ENCODE results near the gene TTLL1. TPM values are rescaled to one million over a fixed set of nuclear protein-coding genes. Genes with fewer than 3 reads are reported as not detected.
"Not testable (repeated sequence)": the region's sequence is repeated elsewhere in the genome, so short reads cannot be mapped to it uniquely, and the experiment has no call there.

Gene TTLL1
- total RNA-seq, 1 experiment from 2014 or later: 6.5 TPM

GRCh38 chr22:43118024-43118849 is 29.0 kb upstream of the TTLL1 start:
- no peaks in the 10 kb centered on the region for H3K27me3 ChIP-seq (ENCODE audit: control insufficient read depth, insufficient read depth, low read length)
- no peak overlapping the region for H3K4me3 ChIP-seq (ENCODE audit: insufficient read depth, low read depth, low read length)
- peak; percentile 73 for DNase-seq

GRCh38 chr22:43116932-43117331 is 27.7 kb upstream of the TTLL1 start:
- no peak overlapping the region for H3K4me3 ChIP-seq (ENCODE audit: insufficient read depth, low read depth, low read length)
- H3K36me3 ChIP-seq (replicated peaks; ENCODE audit: control insufficient read depth, insufficient read depth, low read length): no peaks in the 10 kb centered on the region
- peaks cover 3% of the 10 kb centered on the region for H3K27me3 ChIP-seq (ENCODE audit: control insufficient read depth, insufficient read depth, low read length)
- DNase-seq: no peak

More at GRCh38 chr22:43118024-43118849, 29.0 kb upstream of the TTLL1 start:
- H3K36me3 ChIP-seq (replicated peaks; ENCODE audit: control insufficient read depth, insufficient read depth, low read length): no peaks in the 10 kb centered on the region

- DNase-seq: no peak
- H3K27me3 ChIP-seq (ENCODE audit: control insufficient read depth, insufficient read depth, low read length): peaks cover 21% of the 10 kb centered on the region
- H3K4me3 ChIP-seq (ENCODE audit: insufficient read depth, low read depth, low read length): no peak overlapping the region
- H3K36me3 ChIP-seq (replicated peaks; ENCODE audit: control insufficient read depth, insufficient read depth, low read length): no peaks in the 10 kb centered on the region
Observed at GRCh38 chr22:43114958-43115357, 25.8 kb upstream of the TTLL1 start.

GRCh38 chr22:43113526-43114251 is 24.5 kb upstream of the TTLL1 start:
- H3K36me3 ChIP-seq (replicated peaks; ENCODE audit: control insufficient read depth, insufficient read depth, low read length): no peaks in the 10 kb centered on the region
- H3K27me3 ChIP-seq (ENCODE audit: control insufficient read depth, insufficient read depth, low read length): peaks cover 32% of the 10 kb centered on the region
- no peak for DNase-seq

GRCh38 chr22:43110927-43111623 is 21.9 kb upstream of the TTLL1 start:
- Histone ChIP-seq H3K4me3 (ENCODE audit: insufficient read depth, low read depth, low read length) (peak overlapping the region; percentile 54), H3K27me3 (ENCODE audit: control insufficient read depth, insufficient read depth, low read length) (peaks cover 32% of the 10 kb centered on the region), H3K36me3 (replicated peaks; ENCODE audit: control insufficient read depth, insufficient read depth, low read length) (no peaks in the 10 kb centered on the region)
- DNase-seq: peak; percentile 79

More at GRCh38 chr22:43113526-43114251, 24.5 kb upstream of the TTLL1 start:
- H3K4me3 ChIP-seq (ENCODE audit: insufficient read depth, low read depth, low read length): no peak overlapping the region

GRCh38 chr22:43110444-43110926 is 21.3 kb upstream of the TTLL1 start, which contains the start of gene BIK:
BIK (plus strand) TSS chr22:43110750; CDS start chr22:43124023, 13,273 bp downstream.
- Histone ChIP-seq H3K4me3 (ENCODE audit: insufficient read depth, low read depth, low read length) (peak within 1 kb of the TSS; percentile 54), H3K27me3 (ENCODE audit: control insufficient read depth, insufficient read depth, low read length) (peaks cover 32% of the 10 kb centered on the region), H3K36me3 (replicated peaks; ENCODE audit: control insufficient read depth, insufficient read depth, low read length) (no peaks in the 10 kb centered on the region)
- peak; percentile 93 for DNase-seq

- Histone ChIP-seq H3K27me3 (ENCODE audit: control insufficient read depth, insufficient read depth, low read length) (peaks cover 32% of the 10 kb centered on the region), H3K4me3 (ENCODE audit: insufficient read depth, low read depth, low read length) (peak overlapping the region; percentile 54), H3K36me3 (replicated peaks; ENCODE audit: control insufficient read depth, insufficient read depth, low read length) (no peaks in the 10 kb centered on the region)
- peak; percentile 88 for DNase-seq
Observed at GRCh38 chr22:43109921-43110443, 20.8 kb upstream of the TTLL1 start.

GRCh38 chr22:43109511-43109910 is 20.3 kb upstream of the TTLL1 start:
- Histone ChIP-seq H3K36me3 (replicated peaks; ENCODE audit: control insufficient read depth, insufficient read depth, low read length) (no peaks in the 10 kb centered on the region), H3K4me3 (ENCODE audit: insufficient read depth, low read depth, low read length) (no peak overlapping the region; the same call in 1 of the 2 replicates), H3K27me3 (ENCODE audit: control insufficient read depth, insufficient read depth, low read length) (peaks cover 32% of the 10 kb centered on the region)
- DNase-seq: no peak

- Histone ChIP-seq H3K36me3 (replicated peaks; ENCODE audit: control insufficient read depth, insufficient read depth, low read length) (no peaks in the 10 kb centered on the region), H3K4me3 (ENCODE audit: insufficient read depth, low read depth, low read length) (no peak overlapping the region), H3K27me3 (ENCODE audit: control insufficient read depth, insufficient read depth, low read length) (peaks cover 23% of the 10 kb centered on the region)
- no peak for DNase-seq
Observed at GRCh38 chr22:43106302-43106701, 17.1 kb upstream of the TTLL1 start.

- peaks cover 11% of the 10 kb centered on the region for H3K27me3 ChIP-seq (ENCODE audit: control insufficient read depth, insufficient read depth, low read length)
- not testable (repeated sequence) for H3K36me3 ChIP-seq (replicated peaks; ENCODE audit: control insufficient read depth, insufficient read depth, low read length); H3K4me3 ChIP-seq (ENCODE audit: insufficient read depth, low read depth, low read length); DNase-seq
Observed at GRCh38 chr22:43104950-43105349, 15.8 kb upstream of the TTLL1 start.

- not testable (repeated sequence) for H3K36me3 ChIP-seq (replicated peaks; ENCODE audit: control insufficient read depth, insufficient read depth, low read length); H3K4me3 ChIP-seq (ENCODE audit: insufficient read depth, low read depth, low read length); H3K27me3 ChIP-seq (ENCODE audit: control insufficient read depth, insufficient read depth, low read length); DNase-seq
Observed at GRCh38 chr22:43104056-43104625, 14.9 kb upstream of the TTLL1 start.

- no peak for DNase-seq
- Histone ChIP-seq H3K36me3 (replicated peaks; ENCODE audit: control insufficient read depth, insufficient read depth, low read length) (no peaks in the 10 kb centered on the region), H3K27me3 (ENCODE audit: control insufficient read depth, insufficient read depth, low read length) (no peaks in the 10 kb centered on the region), H3K4me3 (ENCODE audit: insufficient read depth, low read depth, low read length) (no peak overlapping the region)
Observed at GRCh38 chr22:43101306-43101705, 12.1 kb upstream of the TTLL1 start.

- Histone ChIP-seq H3K4me3 (ENCODE audit: insufficient read depth, low read depth, low read length) (no peak overlapping the region), H3K36me3 (replicated peaks; ENCODE audit: control insufficient read depth, insufficient read depth, low read length) (no peaks in the 10 kb centered on the region), H3K27me3 (ENCODE audit: control insufficient read depth, insufficient read depth, low read length) (no peaks in the 10 kb centered on the region)
- no peak for DNase-seq
Observed at GRCh38 chr22:43100225-43100624, 11.0 kb upstream of the TTLL1 start.

- DNase-seq: no peak
- H3K36me3 ChIP-seq (replicated peaks; ENCODE audit: control insufficient read depth, insufficient read depth, low read length): no peaks in the 10 kb centered on the region
- no peak overlapping the region for H3K4me3 ChIP-seq (ENCODE audit: insufficient read depth, low read depth, low read length)
- H3K27me3 ChIP-seq (ENCODE audit: control insufficient read depth, insufficient read depth, low read length): no peaks in the 10 kb centered on the region
Observed at GRCh38 chr22:43099095-43099494, 9.9 kb upstream of the TTLL1 start.

Data from H7 (cell line).